Subcutaneous abdominal adipose tissue (tissue), 5 donors: ENCODE measurements around the gene DBT.

ENCODE experiments used
- H3K27ac ChIP-seq: one replicate; pipeline ENCODE4 v1.7.0; 2013; ENCODE audit warnings: low read depth, mild to moderate bottlenecking, inconsistent platforms, low read length, moderate library complexity
- H3K27me3 ChIP-seq, 5 donors: one replicate each; pipeline ENCODE4 v1.7.0; 2013; ENCODE audit warnings: low read length in 5 of 5, inconsistent platforms in 1 of 5; ENCODE audit not compliant: control insufficient read depth in 5 of 5, insufficient read depth in 4 of 5
- H3K36me3 ChIP-seq, 5 donors: one replicate each; pipeline ENCODE4 v1.7.0; 2013; ENCODE audit warnings: low read length in 5 of 5; ENCODE audit not compliant: control insufficient read depth in 5 of 5, insufficient read depth in 5 of 5
- H3K4me1 ChIP-seq, 5 donors: one replicate each; pipeline ENCODE4 v1.7.0; 2013; ENCODE audit warnings: low read length in 5 of 5, mild to moderate bottlenecking in 3 of 5, moderate library complexity in 1 of 5; ENCODE audit not compliant: control insufficient read depth in 5 of 5, insufficient read depth in 5 of 5
- H3K4me3 ChIP-seq, 5 donors: one replicate each; pipeline ENCODE4 v1.7.0; 2013; ENCODE audit warnings: low read length in 5 of 5, low read depth in 1 of 5
- H3K9ac ChIP-seq, 5 donors: one replicate each; pipeline ENCODE4 v1.7.0; 2013; ENCODE audit warnings: low read length in 5 of 5, mild to moderate bottlenecking in 4 of 5, moderate library complexity in 3 of 5
- H3K9me3 ChIP-seq, 5 donors: one replicate each; pipeline ENCODE4 v1.7.0; 2013; ENCODE audit warnings: low read length in 5 of 5; ENCODE audit not compliant: control insufficient read depth in 5 of 5
- donor health status: healthy.
- donor health status: healthy.
- donor health status: healthy.
- donor health status: healthy.
- donor health status: healthy.

Gene DBT

GRCh38 chr1:100178091-100178490, 71.5 kb downstream of the DBT start, which contains the start of gene LRRC39:
Gene LRRC39, minus strand, starts transcription at chr1:100178256. Its CDS starts 9,740 bp downstream, at chr1:100168516.
- Histone ChIP-seq H3K4me1 (no peaks in the 10 kb centered on the region), H3K27ac (no peak within 1 kb of the TSS), H3K9ac (no peak within 1 kb of the TSS), H3K9me3 (no peaks in the 10 kb centered on the region), H3K36me3 (no peaks in the 10 kb centered on the region), H3K4me3 (no peak within 1 kb of the TSS), H3K27me3 (no peaks in the 10 kb centered on the region)

GRCh38 chr1:100177295-100178041, 72.2 kb downstream of the DBT start:
- Histone ChIP-seq H3K27me3 (no peaks in the 10 kb centered on the region), H3K9me3 (no peaks in the 10 kb centered on the region), H3K36me3 (no peaks in the 10 kb centered on the region), H3K27ac (no peak overlapping the region), H3K4me1 (no peaks in the 10 kb centered on the region), H3K9ac (no peak overlapping the region), H3K4me3 (no peak overlapping the region)

GRCh38 chr1:100168051-100168450, 81.6 kb downstream of the DBT start:
- H3K4me3 ChIP-seq = no peak overlapping the region

GRCh38 chr1:100164702-100165101, 84.9 kb downstream of the DBT start:
- Histone ChIP-seq H3K36me3 (no peaks in the 10 kb centered on the region), H3K4me3 (no peak overlapping the region), H3K27me3 (no peaks in the 10 kb centered on the region), H3K9me3 (no peaks in the 10 kb centered on the region), H3K27ac (no peak overlapping the region), H3K9ac (no peak overlapping the region), H3K4me1 (peaks cover 0 to 6% (median 4%) of the 10 kb centered on the region in 5 donors)

More at GRCh38 chr1:100168051-100168450, 81.6 kb downstream of the DBT start:
- Histone ChIP-seq H3K27ac (no peak overlapping the region), H3K4me1 (peaks cover 0 to 6% (median 4%) of the 10 kb centered on the region in 5 donors), H3K27me3 (no peaks in the 10 kb centered on the region), H3K9ac (no peak overlapping the region), H3K36me3 (no peaks in the 10 kb centered on the region), H3K9me3 (no peaks in the 10 kb centered on the region)

- H3K27ac ChIP-seq = no peak overlapping the region
These were observed 85.4 kb downstream of the DBT start for GRCh38 chr1:100164216-100164615.

GRCh38 chr1:100162881-100163280, 86.8 kb downstream of the DBT start:
- H3K4me1 ChIP-seq = peaks cover 0 to 6% (median 4%) of the 10 kb centered on the region in 5 donors
- H3K27ac ChIP-seq = no peak overlapping the region
- no peak overlapping the region for H3K9ac ChIP-seq

More at GRCh38 chr1:100164216-100164615, 85.4 kb downstream of the DBT start:
- Histone ChIP-seq H3K9me3 (no peaks in the 10 kb centered on the region), H3K9ac (no peak overlapping the region), H3K4me3 (no peak overlapping the region), H3K4me1 (peaks cover 0 to 6% (median 4%) of the 10 kb centered on the region in 5 donors), H3K36me3 (no peaks in the 10 kb centered on the region), H3K27me3 (no peaks in the 10 kb centered on the region)

GRCh38 chr1:100152271-100152670, 97.4 kb downstream of the DBT start:
- Histone ChIP-seq H3K36me3 (peaks cover 12 to 28% (median 21%) of the 10 kb centered on the region in 5 donors), H3K27me3 (no peaks in the 10 kb centered on the region), H3K4me1 (no peaks in the 10 kb centered on the region), H3K9ac (no peak overlapping the region), H3K9me3 (no peaks in the 10 kb centered on the region), H3K4me3 (no peak overlapping the region), H3K27ac (no peak overlapping the region)

More at GRCh38 chr1:100162881-100163280, 86.8 kb downstream of the DBT start:
- Histone ChIP-seq H3K4me3 (no peak overlapping the region), H3K36me3 (no peaks in the 10 kb centered on the region), H3K27me3 (no peaks in the 10 kb centered on the region), H3K9me3 (no peaks in the 10 kb centered on the region)

- Histone ChIP-seq H3K9ac (no peak overlapping the region), H3K4me1 (no peaks in the 10 kb centered on the region), H3K36me3 (peaks cover 15 to 34% (median 27%) of the 10 kb centered on the region in 5 donors), H3K27ac (no peak overlapping the region), H3K9me3 (no peaks in the 10 kb centered on the region), H3K4me3 (no peak overlapping the region), H3K27me3 (no peaks in the 10 kb centered on the region)
These were observed 98.0 kb downstream of the DBT start for GRCh38 chr1:100151679-100152078.

GRCh38 chr1:100147875-100148274, 101.8 kb downstream of the DBT start:
- Histone ChIP-seq H3K27ac (no peak overlapping the region), H3K9me3 (no peaks in the 10 kb centered on the region), H3K27me3 (no peaks in the 10 kb centered on the region), H3K4me3 (no peak overlapping the region), H3K36me3 (peaks cover 44 to 64% (median 59%) of the 10 kb centered on the region in 5 donors), H3K9ac (no peak overlapping the region), H3K4me1 (no peaks in the 10 kb centered on the region)

GRCh38 chr1:100146958-100147357, 102.7 kb downstream of the DBT start:
- H3K36me3 ChIP-seq = peaks cover 51 to 71% (median 66%) of the 10 kb centered on the region in 5 donors
- H3K27me3 ChIP-seq = no peaks in the 10 kb centered on the region

More at GRCh38 chr1:100146958-100147357, 102.7 kb downstream of the DBT start:
- Histone ChIP-seq H3K9ac (no peak overlapping the region), H3K27ac (no peak overlapping the region), H3K9me3 (no peaks in the 10 kb centered on the region), H3K4me3 (no peak overlapping the region), H3K4me1 (no peaks in the 10 kb centered on the region)
